GM12891 (cell line): ENCODE results near the gene NUFIP2.

Experiments used
- DNase-seq: peaks from one replicate; pipeline ENCODE4 v3.0.0; 2011; ENCODE audit warnings: low spot score; ENCODE audit not compliant: insufficient read length
- FAIRE-seq: peaks from 2 replicates; lab custom pipeline; 2011; peaks lifted over from hg19 to GRCh38; lab: Jason Lieb, UNC
- PAX5 ChIP-seq: IDR thresholded peaks from 2 replicates; pipeline ENCODE4 v1.6.1; 2011; ENCODE audit warnings: low read length, moderate library complexity, mild to moderate bottlenecking; ENCODE audit not compliant: insufficient read depth, severe bottlenecking
- POLR2A ChIP-seq: IDR thresholded peaks from 2 replicates; pipeline ENCODE4 v1.6.1; 2011; ENCODE audit warnings: low read depth, low read length, control low read depth
- POLR2AphosphoS5 ChIP-seq: IDR thresholded peaks from 2 replicates; pipeline ENCODE4 v1.6.1; 2011; ENCODE audit warnings: low read depth, low read length, control low read depth
- POU2F2 ChIP-seq: IDR thresholded peaks from 2 replicates; pipeline ENCODE4 v1.6.1; 2011; ENCODE audit warnings: low read depth, mild to moderate bottlenecking, control low read depth, low read length, moderate library complexity
- SPI1 ChIP-seq: IDR thresholded peaks from 2 replicates; pipeline ENCODE4 v1.6.1; 2011; ENCODE audit warnings: low read depth, low read length, control low read depth
- TAF1 ChIP-seq: IDR thresholded peaks from 2 replicates; pipeline ENCODE4 v1.6.1; 2011; ENCODE audit warnings: low read depth, low read length, control low read depth

Gene NUFIP2

GRCh38 chr17:29251184-29251583, 42.8 kb downstream of the NUFIP2 start:
- DNase-seq (no peak), FAIRE-seq (no peak)
- no peak for TF ChIP-seq POLR2AphosphoS5
- no peak for TF ChIP-seq TAF1
- TF ChIP-seq PAX5 = no peak
- no peak for TF ChIP-seq SPI1
- TF ChIP-seq POU2F2 = no peak
- TF ChIP-seq POLR2A = no peak

- TF ChIP-seq PAX5 (no peak), TAF1 (no peak), SPI1 (no peak), POLR2A (no peak)
- no peak for FAIRE-seq
These were observed 43.3 kb downstream of the NUFIP2 start for GRCh38 chr17:29250666-29251065.

GRCh38 chr17:29248845-29249244, 45.1 kb downstream of the NUFIP2 start:
- FAIRE-seq (no peak), DNase-seq (no peak)
- TF ChIP-seq POLR2AphosphoS5 (no peak), POU2F2 (no peak), SPI1 (no peak), PAX5 (no peak), TAF1 (no peak), POLR2A (no peak)

More at GRCh38 chr17:29250666-29251065, 43.3 kb downstream of the NUFIP2 start:
- no peak for DNase-seq

GRCh38 chr17:29247219-29247618, 46.7 kb downstream of the NUFIP2 start:
- DNase-seq (no peak), FAIRE-seq (no peak)
- TF ChIP-seq TAF1 = no peak
- no peak for TF ChIP-seq POLR2AphosphoS5
- no peak for TF ChIP-seq SPI1
- TF ChIP-seq PAX5 = no peak
- no peak for TF ChIP-seq POU2F2
- TF ChIP-seq POLR2A = no peak

GRCh38 chr17:29246628-29247027, 47.3 kb downstream of the NUFIP2 start, which contains the start of gene CRYBA1:
TSS of gene CRYBA1 (plus strand) at chr17:29246859. CDS start at chr17:29246864, 5 bp downstream.
- FAIRE-seq (no peak), DNase-seq (no peak)
- TF ChIP-seq PAX5 = no peak
- TF ChIP-seq POLR2AphosphoS5 = no peak
- no peak for TF ChIP-seq POLR2A
- no peak for TF ChIP-seq TAF1
- TF ChIP-seq SPI1 = no peak
- no peak for TF ChIP-seq POU2F2

GRCh38 chr17:29245401-29245800, 48.5 kb downstream of the NUFIP2 start:
- DNase-seq (no peak), FAIRE-seq (no peak)
- TF ChIP-seq PAX5 = no peak
- TF ChIP-seq TAF1 = no peak

- peak; percentile 79 for FAIRE-seq
- no peak for TF ChIP-seq SPI1
- TF ChIP-seq PAX5 = no peak
- TF ChIP-seq POLR2AphosphoS5 = no peak
- TF ChIP-seq POLR2A = no peak
- no peak for TF ChIP-seq POU2F2
- TF ChIP-seq TAF1 = no peak
- no peak for DNase-seq
These were observed 50.2 kb downstream of the NUFIP2 start for GRCh38 chr17:29243792-29244191.

GRCh38 chr17:29242790-29243189, 51.2 kb downstream of the NUFIP2 start:
- DNase-seq (no peak), FAIRE-seq (no peak)
- TF ChIP-seq SPI1 (no peak), POLR2AphosphoS5 (no peak), TAF1 (no peak), PAX5 (no peak), POLR2A (no peak)

- no peak for FAIRE-seq
- no peak for DNase-seq
- no peak for TF ChIP-seq PAX5
- no peak for TF ChIP-seq POLR2AphosphoS5
- no peak for TF ChIP-seq POU2F2
- TF ChIP-seq SPI1 = no peak
- no peak for TF ChIP-seq POLR2A
- no peak for TF ChIP-seq TAF1
These were observed 51.9 kb downstream of the NUFIP2 start for GRCh38 chr17:29242051-29242450.

- no peak for DNase-seq
- no peak for TF ChIP-seq POLR2A
- peak; percentile 58 for TF ChIP-seq SPI1
- peak; percentile 63 for FAIRE-seq
These were observed 52.7 kb downstream of the NUFIP2 start for GRCh38 chr17:29240968-29241963.

- TF ChIP-seq POLR2A (no peak), POU2F2 (no peak), POLR2AphosphoS5 (no peak), SPI1 (no peak), PAX5 (no peak), TAF1 (no peak)
- FAIRE-seq (no peak), DNase-seq (no peak)
These were observed 53.5 kb downstream of the NUFIP2 start for GRCh38 chr17:29240477-29240876.
